K562 (cell line): ENCODE data around the gene C6orf62. TPM values are rescaled to one million over a fixed set of nuclear protein-coding genes. Genes with fewer than 3 reads are reported as not detected.

Experiments used
- AFF1 ChIP-seq, 2 experiments: fragments of 450-650 bp; IDR thresholded peaks; 2 replicates each; pipeline ENCODE4 v1.6.1; 2018; ENCODE audit warnings: mild to moderate bottlenecking in 2 of 2, low read depth in 1 of 2; ENCODE audit not compliant: partially characterized antibody in 2 of 2
- SNIP1 ChIP-seq: fragments of 450-650 bp; IDR thresholded peaks from 2 replicates; pipeline ENCODE4 v1.7.1; 2017; ENCODE audit warnings: low read depth, mild to moderate bottlenecking
- TCFL5 ChIP-seq: fragments of 250-450 bp; sonication (Bioruptor Pico); conservative IDR thresholded peaks from 2 replicates; pipeline ENCODE4 v1.6.1; 2021; ENCODE audit warnings: mild to moderate bottlenecking, moderate library complexity, matching md5 sums
- ZC3H4 ChIP-seq: sonication (generic); formaldehyde crosslinking; IDR thresholded peaks from 2 replicates; pipeline ENCODE4 v1.9.0; 2021; ENCODE audit warnings: missing genetic modification reagents, borderline replicate concordance
- polyA plus RNA-seq, 8 experiments: library from polyadenylated mRNA; depleted of rRNA in 4 of 8; stranded (reverse) in 5 of 8; unstranded in 3 of 8; fragments of >200 nt; fragmentation: Nextera tagmentation in 2 of 8; fragmentation: Illumina TruSeq in 1 of 8; extraction: Ambion mirVana in 2 of 8; extraction: Trizol in 1 of 8; gene quantifications; 2 replicates each; pipeline versions ENCODE4 v1.2.1 to v1.2.3, GENCODE V29; 2011 to 2014; ENCODE audit warnings: inconsistent platforms in 1 of 8, missing spikeins in 1 of 8
- total RNA-seq, 7 experiments: library from RNA; depleted of rRNA in 6 of 7; stranded (reverse); fragments of >200 nt in 6 of 7; fragmentation: Illumina TruSeq in 2 of 7; extraction: Trizol in 2 of 7; gene quantifications; 2 replicates each; pipeline versions ENCODE4 v1.2.1 to v1.2.3, GENCODE V29; 2011 to 2021; ENCODE audit warnings: low replicate concordance in 1 of 7
- TF ChIP-seq, protein P1 (sequence below): fragments of 250-450 bp; sonication (Bioruptor Pico); IDR thresholded peaks from 2 replicates; pipeline ENCODE4 v1.4.0; 2020
- TF ChIP-seq, protein P2 (sequence below), 2 experiments: fragments of 450-650 bp; IDR thresholded peaks; 2 replicates each; pipeline ENCODE4 v1.6.1; 2016; ENCODE audit warnings: mild to moderate bottlenecking in 2 of 2, borderline replicate concordance in 1 of 2, low read depth in 1 of 2, moderate library complexity in 1 of 2

C6orf62 gene
- total and polyA plus RNA-seq, 9 of the 15 experiments (the other 6 are each of a cell fraction or from before 2014, with no cell fraction given), result 48.5 to 579 (median 111) TPM

GRCh38 chr6:24666097-24666640 lies 52.8 kb downstream of the C6orf62 start (continued):
- TF ChIP-seq, protein P1, sequence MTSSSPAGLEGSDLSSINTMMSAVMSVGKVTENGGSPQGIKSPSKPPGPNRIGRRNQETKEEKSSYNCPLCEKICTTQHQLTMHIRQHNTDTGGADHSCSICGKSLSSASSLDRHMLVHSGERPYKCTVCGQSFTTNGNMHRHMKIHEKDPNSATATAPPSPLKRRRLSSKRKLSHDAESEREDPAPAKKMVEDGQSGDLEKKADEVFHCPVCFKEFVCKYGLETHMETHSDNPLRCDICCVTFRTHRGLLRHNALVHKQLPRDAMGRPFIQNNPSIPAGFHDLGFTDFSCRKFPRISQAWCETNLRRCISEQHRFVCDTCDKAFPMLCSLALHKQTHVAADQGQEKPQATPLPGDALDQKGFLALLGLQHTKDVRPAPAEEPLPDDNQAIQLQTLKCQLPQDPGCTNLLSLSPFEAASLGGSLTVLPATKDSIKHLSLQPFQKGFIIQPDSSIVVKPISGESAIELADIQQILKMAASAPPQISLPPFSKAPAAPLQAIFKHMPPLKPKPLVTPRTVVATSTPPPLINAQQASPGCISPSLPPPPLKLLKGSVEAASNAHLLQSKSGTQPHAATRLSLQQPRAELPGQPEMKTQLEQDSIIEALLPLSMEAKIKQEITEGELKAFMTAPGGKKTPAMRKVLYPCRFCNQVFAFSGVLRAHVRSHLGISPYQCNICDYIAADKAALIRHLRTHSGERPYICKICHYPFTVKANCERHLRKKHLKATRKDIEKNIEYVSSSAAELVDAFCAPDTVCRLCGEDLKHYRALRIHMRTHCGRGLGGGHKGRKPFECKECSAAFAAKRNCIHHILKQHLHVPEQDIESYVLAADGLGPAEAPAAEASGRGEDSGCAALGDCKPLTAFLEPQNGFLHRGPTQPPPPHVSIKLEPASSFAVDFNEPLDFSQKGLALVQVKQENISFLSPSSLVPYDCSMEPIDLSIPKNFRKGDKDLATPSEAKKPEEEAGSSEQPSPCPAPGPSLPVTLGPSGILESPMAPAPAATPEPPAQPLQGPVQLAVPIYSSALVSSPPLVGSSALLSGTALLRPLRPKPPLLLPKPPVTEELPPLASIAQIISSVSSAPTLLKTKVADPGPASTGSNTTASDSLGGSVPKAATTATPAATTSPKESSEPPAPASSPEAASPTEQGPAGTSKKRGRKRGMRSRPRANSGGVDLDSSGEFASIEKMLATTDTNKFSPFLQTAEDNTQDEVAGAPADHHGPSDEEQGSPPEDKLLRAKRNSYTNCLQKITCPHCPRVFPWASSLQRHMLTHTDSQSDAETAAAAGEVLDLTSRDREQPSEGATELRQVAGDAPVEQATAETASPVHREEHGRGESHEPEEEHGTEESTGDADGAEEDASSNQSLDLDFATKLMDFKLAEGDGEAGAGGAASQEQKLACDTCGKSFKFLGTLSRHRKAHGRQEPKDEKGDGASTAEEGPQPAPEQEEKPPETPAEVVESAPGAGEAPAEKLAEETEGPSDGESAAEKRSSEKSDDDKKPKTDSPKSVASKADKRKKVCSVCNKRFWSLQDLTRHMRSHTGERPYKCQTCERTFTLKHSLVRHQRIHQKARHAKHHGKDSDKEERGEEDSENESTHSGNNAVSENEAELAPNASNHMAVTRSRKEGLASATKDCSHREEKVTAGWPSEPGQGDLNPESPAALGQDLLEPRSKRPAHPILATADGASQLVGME (CRISPR knock-in tag), result peak; percentile 80; the same call in 1 of the 2 replicates
- TF ChIP-seq, protein P2, sequence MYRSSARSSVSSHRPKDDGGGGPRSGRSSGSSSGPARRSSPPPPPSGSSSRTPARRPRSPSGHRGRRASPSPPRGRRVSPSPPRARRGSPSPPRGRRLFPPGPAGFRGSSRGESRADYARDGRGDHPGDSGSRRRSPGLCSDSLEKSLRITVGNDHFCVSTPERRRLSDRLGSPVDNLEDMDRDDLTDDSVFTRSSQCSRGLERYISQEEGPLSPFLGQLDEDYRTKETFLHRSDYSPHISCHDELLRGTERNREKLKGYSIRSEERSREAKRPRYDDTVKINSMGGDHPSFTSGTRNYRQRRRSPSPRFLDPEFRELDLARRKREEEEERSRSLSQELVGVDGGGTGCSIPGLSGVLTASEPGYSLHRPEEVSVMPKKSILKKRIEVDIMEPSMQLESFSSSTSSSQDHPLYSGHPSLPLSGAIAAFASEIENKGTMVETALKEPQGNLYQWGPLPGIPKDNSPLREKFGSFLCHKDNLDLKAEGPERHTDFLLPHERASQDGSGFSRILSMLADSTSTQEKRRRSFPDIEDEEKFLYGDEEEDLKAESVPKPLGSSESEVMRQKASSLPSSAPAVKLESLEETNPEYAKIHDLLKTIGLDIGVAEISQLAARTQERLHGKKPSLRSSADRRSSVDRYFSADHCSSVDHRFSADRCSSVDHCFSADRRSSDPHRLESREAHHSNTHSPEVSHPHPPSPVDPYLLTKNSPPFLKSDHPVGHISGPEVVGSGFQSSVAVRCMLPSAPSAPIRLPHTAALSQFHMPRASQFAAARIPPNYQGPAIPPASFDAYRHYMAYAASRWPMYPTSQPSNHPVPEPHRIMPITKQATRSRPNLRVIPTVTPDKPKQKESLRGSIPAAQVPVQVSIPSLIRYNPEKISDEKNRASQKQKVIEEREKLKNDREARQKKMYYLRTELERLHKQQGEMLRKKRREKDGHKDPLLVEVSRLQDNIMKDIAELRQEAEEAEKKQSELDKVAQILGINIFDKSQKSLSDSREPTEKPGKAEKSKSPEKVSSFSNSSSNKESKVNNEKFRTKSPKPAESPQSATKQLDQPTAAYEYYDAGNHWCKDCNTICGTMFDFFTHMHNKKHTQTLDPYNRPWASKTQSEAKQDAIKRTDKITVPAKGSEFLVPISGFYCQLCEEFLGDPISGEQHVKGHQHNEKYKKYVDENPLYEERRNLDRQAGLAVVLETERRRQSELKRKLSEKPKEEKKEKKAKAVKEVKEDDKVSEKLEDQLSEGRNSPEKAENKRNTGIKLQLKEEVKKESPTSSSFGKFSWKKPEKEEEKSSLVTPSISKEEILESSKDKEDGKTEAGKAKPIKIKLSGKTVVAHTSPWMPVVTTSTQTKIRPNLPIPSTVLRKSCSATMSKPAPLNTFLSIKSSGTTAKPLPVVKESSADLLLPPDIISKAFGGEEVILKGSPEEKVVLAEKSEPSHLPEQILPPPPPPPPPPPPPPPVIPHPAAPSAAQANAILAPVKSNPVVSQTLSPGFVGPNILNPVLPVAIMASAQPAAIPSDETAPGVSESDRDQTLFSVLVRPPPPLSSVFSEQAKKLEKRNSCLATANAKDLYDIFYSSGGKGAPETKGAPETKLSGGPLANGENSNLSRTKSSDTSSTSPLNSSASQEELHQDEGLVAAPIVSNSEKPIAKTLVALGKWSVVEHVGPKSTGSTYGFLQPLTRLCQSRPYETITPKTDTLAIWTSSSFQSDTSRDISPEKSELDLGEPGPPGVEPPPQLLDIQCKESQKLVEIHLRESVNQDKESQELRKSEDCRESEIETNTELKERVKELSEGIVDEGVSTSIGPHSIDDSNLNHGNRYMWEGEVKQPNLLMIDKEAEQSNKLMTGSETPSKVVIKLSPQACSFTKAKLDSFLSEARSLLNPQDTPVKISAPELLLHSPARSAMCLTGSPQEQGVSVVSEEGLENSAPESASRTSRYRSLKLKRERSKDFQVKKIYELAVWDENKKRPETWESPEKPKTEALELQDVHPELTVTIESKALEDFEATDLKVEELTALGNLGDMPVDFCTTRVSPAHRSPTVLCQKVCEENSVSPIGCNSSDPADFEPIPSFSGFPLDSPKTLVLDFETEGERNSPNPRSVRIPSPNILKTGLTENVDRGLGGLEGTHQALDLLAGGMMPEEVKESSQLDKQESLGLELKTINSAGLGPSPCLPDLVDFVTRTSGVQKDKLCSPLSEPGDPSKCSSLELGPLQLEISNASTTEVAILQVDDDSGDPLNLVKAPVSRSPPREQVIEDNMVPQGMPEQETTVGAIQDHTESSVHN (IDR thresholded peaks at IDR 0.05; ENCODE audit: borderline replicate concordance in 1 of 2, low read depth in 1 of 2), result no peak
- TF ChIP-seq SNIP1, result no peak
- TF ChIP-seq TCFL5 (CRISPR knock-in tag), result no peak
- no peak for TF ChIP-seq ZC3H4 (CRISPR knock-in tag)
- peak in 1 of 2 experiments; percentile 44 for TF ChIP-seq AFF1 (IDR thresholded peaks at IDR 0.05; ENCODE audit: low read depth in 1 of 2, partially characterized antibody in 2 of 2)
